Skeletal muscle satellite cell (primary cell): ENCODE measurements around the gene GRIA1.

ENCODE experiments used
- H3K27me3 ChIP-seq: 2 replicates; pipeline ENCODE4 v1.7.0; 2013; ENCODE audit warnings: low read length; ENCODE audit not compliant: control insufficient read depth, insufficient read depth
- H3K36me3 ChIP-seq: 2 replicates; pipeline ENCODE4 v1.7.0; 2013; ENCODE audit warnings: mild to moderate bottlenecking, control low read depth, low read length; ENCODE audit not compliant: insufficient read depth
- H3K4me1 ChIP-seq: 2 replicates; pipeline ENCODE4 v1.7.0; 2013; ENCODE audit warnings: low read length; ENCODE audit not compliant: control insufficient read depth, insufficient read depth
- H3K4me2 ChIP-seq: 2 replicates; pipeline ENCODE4 v1.7.0; 2013; ENCODE audit warnings: mild to moderate bottlenecking, low read length
- H3K4me3 ChIP-seq: 2 replicates; pipeline ENCODE4 v1.7.0; 2013; ENCODE audit warnings: low read length
- H3K9ac ChIP-seq: 2 replicates; pipeline ENCODE4 v1.7.0; 2013; ENCODE audit warnings: mild to moderate bottlenecking, low read depth, low read length, moderate library complexity
- H3K9me3 ChIP-seq: replicated peaks from 2 replicates; pipeline ENCODE4 v1.7.0; 2013; ENCODE audit warnings: mild to moderate bottlenecking, control low read depth, low read length

GRIA1 gene

DNA sequence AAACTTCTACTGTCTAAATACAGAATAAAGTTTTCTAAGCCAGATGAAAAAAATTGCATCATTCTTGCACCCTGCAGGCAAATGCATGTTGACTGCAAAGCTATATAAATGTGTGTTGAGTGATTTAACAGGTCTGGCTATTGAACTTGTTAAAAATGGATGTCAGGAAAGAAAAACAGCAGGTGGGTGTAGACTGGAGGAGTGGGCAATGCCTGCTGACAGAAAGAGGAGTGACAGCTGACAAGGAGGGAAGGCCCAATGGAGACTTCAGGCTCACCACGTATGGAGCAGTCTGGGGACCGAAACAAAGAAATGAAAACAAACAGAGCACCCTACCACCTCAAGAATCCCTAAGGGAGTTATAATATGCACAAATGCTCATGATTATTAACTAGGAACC, 127.8 kb downstream of the GRIA1 start:
- no peak overlapping the region for H3K4me2 ChIP-seq
- no peaks in the 10 kb centered on the region for H3K36me3 ChIP-seq
- peaks cover 45% of the 10 kb centered on the region for H3K4me1 ChIP-seq
- no peaks in the 10 kb centered on the region for H3K27me3 ChIP-seq
- H3K9me3 ChIP-seq, result no peaks in the 10 kb centered on the region
- H3K4me3 ChIP-seq, result no peak overlapping the region
- H3K9ac ChIP-seq, result no peak overlapping the region

DNA sequence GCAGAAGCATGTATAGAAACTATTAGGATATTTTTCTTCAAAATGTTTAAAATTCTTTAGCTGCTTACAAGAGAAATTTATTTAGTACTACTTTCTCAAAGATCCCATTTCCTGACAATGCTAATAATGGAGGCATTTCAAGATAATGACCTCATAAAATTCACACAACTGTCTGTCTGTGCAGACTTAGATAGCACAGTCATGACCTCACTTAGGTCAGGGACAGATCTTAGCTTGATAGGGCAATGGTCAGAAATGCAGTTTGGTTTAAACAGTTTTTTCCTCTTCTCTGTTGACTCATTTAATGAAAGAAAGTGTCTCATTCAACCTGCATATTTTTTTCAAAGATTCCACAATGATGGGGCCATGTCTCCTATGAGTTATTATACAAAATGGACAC, 128.4 kb downstream of the GRIA1 start:
- no peak overlapping the region for H3K4me2 ChIP-seq
- no peak overlapping the region for H3K4me3 ChIP-seq
- peaks cover 49% of the 10 kb centered on the region for H3K4me1 ChIP-seq
- peak overlapping the region; percentile 6 for H3K9ac ChIP-seq
- H3K27me3 ChIP-seq, result no peaks in the 10 kb centered on the region
- no peaks in the 10 kb centered on the region for H3K9me3 ChIP-seq
- no peaks in the 10 kb centered on the region for H3K36me3 ChIP-seq

DNA sequence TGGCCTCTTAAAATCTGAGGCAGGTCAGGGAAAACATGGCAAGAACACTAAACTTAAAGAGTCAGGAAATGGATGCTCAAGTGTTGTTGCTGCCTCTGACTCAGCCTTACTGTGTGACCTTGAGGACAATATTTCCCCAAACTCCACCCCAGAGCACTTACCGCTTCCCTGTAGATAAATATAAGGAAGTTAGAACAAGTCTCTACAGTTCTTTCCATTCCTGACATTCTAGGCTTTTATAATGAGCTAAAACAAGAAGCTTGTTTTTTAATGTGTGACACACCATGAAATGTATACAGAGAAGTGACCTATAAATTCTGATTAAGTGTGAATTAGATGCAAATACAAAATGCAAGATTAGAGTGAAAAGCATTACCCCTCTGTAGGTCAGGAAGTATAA, 129.3 kb downstream of the GRIA1 start:
- H3K4me3 ChIP-seq, result no peak overlapping the region
- no peaks in the 10 kb centered on the region for H3K9me3 ChIP-seq
- H3K27me3 ChIP-seq, result no peaks in the 10 kb centered on the region
- H3K4me2 ChIP-seq, result peak overlapping the region; percentile 16
- no peaks in the 10 kb centered on the region for H3K36me3 ChIP-seq
- H3K9ac ChIP-seq, result peak overlapping the region; percentile 8
- peaks cover 58% of the 10 kb centered on the region for H3K4me1 ChIP-seq

DNA sequence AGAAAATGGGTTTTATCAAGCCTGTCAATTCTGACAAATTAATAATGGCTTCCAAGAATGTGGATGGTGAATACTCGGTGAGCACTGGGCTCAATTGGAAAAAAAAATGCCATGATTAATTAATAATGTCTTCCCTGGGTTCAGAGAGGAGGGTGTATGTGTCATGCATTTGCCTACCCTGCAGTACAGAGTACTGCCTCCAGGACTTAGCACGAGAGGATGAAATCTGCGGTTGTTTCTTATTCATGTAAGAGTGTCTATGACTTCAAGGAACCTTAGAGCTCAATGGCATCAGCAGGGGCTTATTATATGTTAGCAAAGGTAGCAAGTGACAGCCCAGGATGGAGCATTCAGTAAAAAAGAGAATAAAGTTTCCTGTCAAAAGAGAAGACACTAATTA, 132.7 kb downstream of the GRIA1 start:
- Histone ChIP-seq H3K27me3 (no peaks in the 10 kb centered on the region), H3K4me1 (peaks cover 70% of the 10 kb centered on the region), H3K4me2 (no peak overlapping the region), H3K36me3 (no peaks in the 10 kb centered on the region), H3K9ac (no peak overlapping the region), H3K4me3 (no peak overlapping the region), H3K9me3 (no peaks in the 10 kb centered on the region)

DNA sequence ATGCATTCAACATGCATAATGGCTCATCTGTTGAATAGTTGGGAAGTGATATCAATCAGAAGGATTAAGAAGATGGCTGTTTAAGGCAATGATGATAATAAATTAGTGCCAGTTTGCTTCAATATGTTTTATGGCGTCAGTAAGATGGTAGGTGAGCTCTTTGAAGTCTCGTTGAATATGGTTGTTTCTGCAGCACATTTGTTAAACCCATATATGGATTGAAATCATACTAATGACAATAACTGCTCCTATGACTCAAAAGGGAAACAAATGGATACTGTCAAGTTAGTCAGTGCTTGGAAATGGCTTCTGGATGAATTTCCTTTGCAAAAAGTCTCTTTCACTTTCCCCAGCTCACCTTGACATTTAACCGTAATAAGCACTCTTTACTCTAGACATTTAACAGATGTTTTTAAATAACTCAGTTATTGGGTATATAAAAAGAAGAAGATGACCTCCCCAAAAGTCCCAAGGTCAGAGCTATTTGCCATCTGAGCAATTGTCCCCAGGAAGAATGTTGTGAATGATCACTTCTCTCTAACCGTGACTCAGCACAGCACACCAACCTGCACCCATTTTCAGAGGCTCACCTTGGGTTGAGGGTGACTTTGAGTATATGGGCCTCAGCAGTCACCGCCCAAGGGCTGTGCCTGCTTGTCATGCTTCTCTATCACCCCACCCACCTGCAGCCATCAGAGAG, 133.4 kb downstream of the GRIA1 start:
- Histone ChIP-seq H3K4me2 (peak overlapping the region; percentile 33), H3K4me1 (peaks cover 70% of the 10 kb centered on the region), H3K27me3 (no peaks in the 10 kb centered on the region)

DNA sequence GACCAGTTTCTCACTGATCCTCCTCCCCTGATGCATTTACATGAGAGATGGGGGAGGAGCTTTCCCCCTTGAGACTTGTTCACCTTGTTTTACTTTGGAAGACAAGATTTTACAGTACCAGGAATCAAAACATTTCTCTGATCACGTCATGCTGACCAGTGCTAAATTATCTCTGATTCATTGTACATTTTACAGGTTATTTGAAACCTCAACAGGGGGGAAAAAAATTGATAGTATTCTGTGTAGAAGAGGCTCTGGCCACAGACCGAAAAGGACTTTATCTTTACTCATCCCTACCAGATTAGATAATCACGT, 133.9 kb downstream of the GRIA1 start:
- peaks cover 68% of the 10 kb centered on the region for H3K4me1 ChIP-seq
- no peaks in the 10 kb centered on the region for H3K27me3 ChIP-seq
- peak overlapping the region; percentile 33 for H3K4me2 ChIP-seq
- no peak overlapping the region for H3K4me3 ChIP-seq
- peak overlapping the region; percentile 25 for H3K9ac ChIP-seq
- no peaks in the 10 kb centered on the region for H3K9me3 ChIP-seq
- no peaks in the 10 kb centered on the region for H3K36me3 ChIP-seq

More for the DNA sequence above, 133.4 kb downstream of the GRIA1 start:
- Histone ChIP-seq H3K9me3 (no peaks in the 10 kb centered on the region), H3K4me3 (no peak overlapping the region), H3K36me3 (no peaks in the 10 kb centered on the region), H3K9ac (peak overlapping the region; percentile 25)

DNA sequence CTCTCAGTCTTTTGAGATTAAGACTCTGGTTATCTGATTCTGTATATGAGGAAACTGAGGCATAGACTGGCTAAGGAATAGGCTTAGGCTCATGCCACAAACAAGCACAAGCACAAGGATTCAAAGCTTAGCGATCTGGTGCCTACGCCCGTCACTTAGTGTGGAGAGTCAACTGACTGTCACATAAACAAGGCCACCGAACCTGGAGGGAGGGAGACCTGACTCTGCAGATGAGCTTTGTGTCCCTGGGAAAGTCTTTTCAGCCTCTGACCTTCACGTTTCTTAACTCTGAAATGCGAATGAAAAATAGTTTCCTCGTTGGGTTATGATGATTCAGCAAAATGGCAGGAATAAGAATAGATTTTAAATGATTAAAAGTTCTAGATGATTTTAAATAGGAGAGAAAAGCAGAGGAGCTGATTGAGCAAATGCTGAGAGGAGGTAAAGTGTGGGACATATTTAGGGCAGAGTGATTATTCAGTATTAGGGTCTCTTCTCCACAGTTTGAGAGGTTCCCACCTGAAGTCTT, 135.4 kb downstream of the GRIA1 start:
- H3K36me3 ChIP-seq, result no peaks in the 10 kb centered on the region
- no peak overlapping the region for H3K4me3 ChIP-seq
- no peaks in the 10 kb centered on the region for H3K9me3 ChIP-seq
- H3K9ac ChIP-seq, result no peak overlapping the region
- H3K27me3 ChIP-seq, result no peaks in the 10 kb centered on the region
- no peak overlapping the region for H3K4me2 ChIP-seq
- H3K4me1 ChIP-seq, result peaks cover 68% of the 10 kb centered on the region

DNA sequence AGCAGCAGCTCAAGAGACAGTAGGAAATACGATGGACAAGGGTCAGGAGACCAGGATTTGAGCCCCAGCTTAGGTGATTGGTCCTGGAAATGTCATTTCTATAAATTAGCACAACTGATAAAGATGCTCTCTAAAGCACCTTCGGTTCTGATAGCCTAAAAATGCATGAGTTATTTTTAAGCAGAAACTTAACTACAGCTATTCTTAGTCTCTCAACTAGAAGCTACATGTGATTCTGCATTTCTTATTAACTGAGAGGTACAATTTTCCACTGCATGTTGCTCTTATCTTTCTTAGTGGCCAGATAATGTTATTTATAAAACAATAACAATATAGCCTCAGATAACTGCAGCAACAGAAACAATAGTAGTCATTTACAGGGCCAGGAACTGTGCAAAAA, 136.4 kb downstream of the GRIA1 start:
- no peak overlapping the region for H3K9ac ChIP-seq
- H3K36me3 ChIP-seq, result no peaks in the 10 kb centered on the region
- no peaks in the 10 kb centered on the region for H3K27me3 ChIP-seq
- no peak overlapping the region for H3K4me3 ChIP-seq
- no peak overlapping the region for H3K4me2 ChIP-seq
- H3K4me1 ChIP-seq, result peaks cover 78% of the 10 kb centered on the region
- H3K9me3 ChIP-seq, result no peaks in the 10 kb centered on the region

DNA sequence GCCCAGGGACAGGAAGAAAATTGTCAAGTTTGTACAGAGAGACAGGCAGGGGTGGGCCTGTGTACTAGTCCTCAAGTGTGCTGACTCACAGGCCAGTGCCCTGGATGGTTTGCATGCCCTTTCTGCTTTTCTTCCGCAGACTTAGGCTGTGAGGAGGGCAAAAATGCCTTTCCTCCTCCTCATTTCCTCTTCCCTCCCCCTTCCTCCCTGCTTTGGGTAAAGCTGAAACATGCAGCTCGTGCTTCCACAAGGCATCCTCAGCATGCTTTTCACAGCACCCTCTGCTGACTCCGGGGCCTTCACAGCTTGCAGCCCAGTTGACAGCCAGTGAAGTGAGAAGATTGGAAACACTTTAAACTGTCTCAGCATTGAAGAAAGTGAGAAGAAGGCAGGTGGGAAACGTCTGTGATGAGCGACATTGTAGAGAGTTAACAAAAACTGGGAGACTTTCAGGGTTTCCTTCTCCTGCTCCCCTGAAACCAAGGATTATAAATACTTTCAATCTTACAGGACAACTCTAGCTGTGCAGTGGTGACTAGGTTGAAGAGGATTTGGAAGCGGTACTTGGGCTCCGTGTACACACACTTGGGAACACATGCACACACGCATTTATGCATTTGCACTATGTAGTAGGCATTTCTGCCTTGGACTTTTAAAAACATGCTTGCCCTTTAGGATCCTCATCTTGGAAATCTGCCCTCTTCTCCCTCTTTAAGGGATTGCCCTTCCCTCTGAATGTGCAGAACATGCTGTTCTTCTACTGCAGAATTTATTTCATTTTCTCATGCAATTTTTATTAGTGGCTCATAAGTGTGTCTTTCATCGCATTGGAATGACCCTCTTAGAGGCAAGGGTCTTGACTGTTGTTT, 138.8 kb downstream of the GRIA1 start:
- peaks cover 75% of the 10 kb centered on the region for H3K4me1 ChIP-seq
- no peaks in the 10 kb centered on the region for H3K9me3 ChIP-seq
- H3K36me3 ChIP-seq, result no peaks in the 10 kb centered on the region
- H3K9ac ChIP-seq, result peak overlapping the region; percentile 73
- peak overlapping the region; percentile 19 for H3K4me3 ChIP-seq
- no peaks in the 10 kb centered on the region for H3K27me3 ChIP-seq
- peak overlapping the region; percentile 52 for H3K4me2 ChIP-seq

DNA sequence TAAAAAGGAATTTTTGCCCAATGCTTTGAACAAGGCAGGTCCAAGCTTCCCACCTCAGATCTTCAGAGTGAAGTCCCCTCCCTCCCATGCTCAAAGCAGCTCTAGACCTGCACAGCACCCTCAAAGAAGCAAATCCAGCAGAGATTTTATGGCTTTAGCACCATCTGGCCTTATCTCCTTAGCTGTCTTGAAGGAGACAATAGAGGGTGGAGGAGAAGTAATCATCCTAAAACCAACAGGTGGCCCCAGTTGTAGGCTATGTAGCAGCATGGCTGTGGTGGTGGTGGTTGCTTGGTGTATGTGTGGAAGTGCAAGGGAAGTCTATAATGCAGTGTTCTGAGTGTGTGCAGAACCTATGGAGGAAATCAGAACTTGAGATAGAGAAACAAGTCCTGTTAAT, 140.1 kb downstream of the GRIA1 start:
- no peak overlapping the region for H3K4me3 ChIP-seq
- no peaks in the 10 kb centered on the region for H3K27me3 ChIP-seq
- no peaks in the 10 kb centered on the region for H3K9me3 ChIP-seq
- H3K36me3 ChIP-seq, result no peaks in the 10 kb centered on the region
- H3K4me1 ChIP-seq, result peaks cover 65% of the 10 kb centered on the region
- no peak overlapping the region for H3K4me2 ChIP-seq
- peak overlapping the region; percentile 33 for H3K9ac ChIP-seq

DNA sequence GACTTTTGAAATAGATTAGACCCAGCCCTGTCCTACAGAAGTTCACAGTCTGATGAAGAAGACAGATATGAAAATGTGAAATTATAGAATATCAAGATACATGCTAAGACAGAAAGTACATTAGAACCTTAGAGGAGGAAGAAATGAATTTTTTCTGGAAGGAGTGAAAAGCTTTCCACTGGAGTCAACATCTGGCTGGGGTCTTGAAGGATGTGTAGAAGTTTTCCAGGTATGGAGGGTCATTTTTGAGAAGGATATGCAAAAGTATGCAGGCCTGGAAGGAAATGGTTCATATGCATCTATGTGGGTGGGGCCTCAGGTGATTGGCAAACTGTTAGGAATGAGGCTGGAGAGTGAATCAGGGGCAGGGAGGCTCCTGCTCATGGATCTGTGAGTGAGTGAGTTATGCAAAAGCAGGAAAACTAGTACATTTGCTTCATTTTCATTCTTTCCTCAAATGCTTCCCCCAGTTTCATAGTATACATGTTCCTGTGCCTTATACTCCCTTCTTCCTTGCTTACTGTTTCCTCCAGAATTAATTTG, 142.3 kb downstream of the GRIA1 start:
- H3K27me3 ChIP-seq, result no peaks in the 10 kb centered on the region
- H3K4me2 ChIP-seq, result no peak overlapping the region
- H3K9ac ChIP-seq, result no peak overlapping the region
- H3K9me3 ChIP-seq, result no peaks in the 10 kb centered on the region
- H3K4me3 ChIP-seq, result no peak overlapping the region
- H3K4me1 ChIP-seq, result peaks cover 49% of the 10 kb centered on the region
- H3K36me3 ChIP-seq, result no peaks in the 10 kb centered on the region
